ENCODE results near the gene NCMAP. TPM values are rescaled to one million over a fixed set of nuclear protein-coding genes. Genes with fewer than 3 reads are reported as not detected.

Gene NCMAP
- total and polyA plus RNA-seq, 4 donors = 1.5 to 20.2 (median 5.9) TPM

GRCh38 chr1:24591781-24592180, 35.9 kb downstream of the NCMAP start:
- Histone ChIP-seq H3K27ac (ENCODE audit: low read depth in 1 of 2, low read length in 1 of 2) (no peak overlapping the region), H3K9ac (ENCODE audit: insufficient read depth in 1 of 2, low read length in 2 of 2) (no peak overlapping the region), H3K4me3 (no peak overlapping the region), H3K36me3 (ENCODE audit: control insufficient read depth in 4 of 4, insufficient read depth in 4 of 4, low read length in 4 of 4) (no peaks in the 10 kb centered on the region), H3K9me3 (ENCODE audit: control insufficient read depth in 4 of 4, insufficient read depth in 3 of 4, low read length in 3 of 4) (no peaks in the 10 kb centered on the region), H3K27me3 (ENCODE audit: control insufficient read depth in 3 of 3, insufficient read depth in 3 of 3, low read length in 2 of 3) (no peaks in the 10 kb centered on the region), H3K4me1 (ENCODE audit: control insufficient read depth in 5 of 5, insufficient read depth in 5 of 5, low read length in 5 of 5) (no peaks in the 10 kb centered on the region)
- no peak for TF ChIP-seq CTCF (IDR thresholded peaks at IDR 0.05; ENCODE audit: control extremely low read depth, extremely low read depth)
- 74 to 83% methylated on average over 3 of the region's 3 CpGs for WGBS, 2 donors
- ATAC-seq (ENCODE audit: insufficient read depth, low FRiP score) = no peak
- no peak for DNase-seq

GRCh38 chr1:24594328-24594598, 38.4 kb downstream of the NCMAP start:
- 73 to 92% methylated on average over 3 of the region's 3 CpGs for WGBS, 2 donors
- H3K27me3 ChIP-seq (ENCODE audit: control insufficient read depth in 3 of 3, insufficient read depth in 3 of 3, low read length in 2 of 3) = no peaks in the 10 kb centered on the region
- DNase-seq = peak in 2 of 3 donors; percentile 41 to 68
- H3K9ac ChIP-seq (ENCODE audit: insufficient read depth in 1 of 2, low read length in 2 of 2) = no peak overlapping the region
- ATAC-seq (ENCODE audit: insufficient read depth, low FRiP score) = no peak
- no peaks in the 10 kb centered on the region for H3K36me3 ChIP-seq (ENCODE audit: control insufficient read depth in 4 of 4, insufficient read depth in 4 of 4, low read length in 4 of 4)
- H3K4me1 ChIP-seq (ENCODE audit: control insufficient read depth in 5 of 5, insufficient read depth in 5 of 5, low read length in 5 of 5) = peaks cover 0 to 6% (median 0%) of the 10 kb centered on the region in 5 donors
- H3K27ac ChIP-seq (ENCODE audit: low read depth in 1 of 2, low read length in 1 of 2) = no peak overlapping the region
- H3K4me3 ChIP-seq = no peak overlapping the region
- no peaks in the 10 kb centered on the region for H3K9me3 ChIP-seq (ENCODE audit: control insufficient read depth in 4 of 4, insufficient read depth in 3 of 4, low read length in 3 of 4)
- TF ChIP-seq CTCF (IDR thresholded peaks at IDR 0.05; ENCODE audit: control extremely low read depth, extremely low read depth) = no peak

GRCh38 chr1:24596401-24596880, 40.6 kb downstream of the NCMAP start:
- TF ChIP-seq CTCF (IDR thresholded peaks at IDR 0.05; ENCODE audit: control extremely low read depth, extremely low read depth) = no peak
- Histone ChIP-seq H3K27me3 (ENCODE audit: control insufficient read depth in 3 of 3, insufficient read depth in 3 of 3, low read length in 2 of 3) (no peaks in the 10 kb centered on the region), H3K4me1 (ENCODE audit: control insufficient read depth in 5 of 5, insufficient read depth in 5 of 5, low read length in 5 of 5) (peaks cover 0 to 6% (median 0%) of the 10 kb centered on the region in 5 donors), H3K9ac (ENCODE audit: insufficient read depth in 1 of 2, low read length in 2 of 2) (no peak overlapping the region), H3K9me3 (ENCODE audit: control insufficient read depth in 4 of 4, insufficient read depth in 3 of 4, low read length in 3 of 4) (no peaks in the 10 kb centered on the region), H3K27ac (ENCODE audit: low read depth in 1 of 2, low read length in 1 of 2) (no peak overlapping the region), H3K4me3 (no peak overlapping the region), H3K36me3 (ENCODE audit: control insufficient read depth in 4 of 4, insufficient read depth in 4 of 4, low read length in 4 of 4) (no peaks in the 10 kb centered on the region)
- no peak for DNase-seq
- ATAC-seq (ENCODE audit: insufficient read depth, low FRiP score) = no peak
- 80 to 84% methylated on average over 9 of the region's 9 CpGs for WGBS, 2 donors

- H3K4me3 ChIP-seq = no peak overlapping the region
- peaks cover 0 to 6% (median 0%) of the 10 kb centered on the region in 5 donors for H3K4me1 ChIP-seq (ENCODE audit: control insufficient read depth in 5 of 5, insufficient read depth in 5 of 5, low read length in 5 of 5)
- no peaks in the 10 kb centered on the region for H3K27me3 ChIP-seq (ENCODE audit: control insufficient read depth in 3 of 3, insufficient read depth in 3 of 3, low read length in 2 of 3)
- DNase-seq (no peak), ATAC-seq (ENCODE audit: insufficient read depth, low FRiP score) (no peak)
- H3K36me3 ChIP-seq (ENCODE audit: control insufficient read depth in 4 of 4, insufficient read depth in 4 of 4, low read length in 4 of 4) = no peaks in the 10 kb centered on the region
- TF ChIP-seq CTCF (IDR thresholded peaks at IDR 0.05; ENCODE audit: control extremely low read depth, extremely low read depth) = no peak
- 89 to 96% methylated on average over 3 of the region's 3 CpGs for WGBS, 2 donors
- no peak overlapping the region for H3K9ac ChIP-seq (ENCODE audit: insufficient read depth in 1 of 2, low read length in 2 of 2)
- H3K27ac ChIP-seq (ENCODE audit: low read depth in 1 of 2, low read length in 1 of 2) = no peak overlapping the region
- H3K9me3 ChIP-seq (ENCODE audit: control insufficient read depth in 4 of 4, insufficient read depth in 3 of 4, low read length in 3 of 4) = no peaks in the 10 kb centered on the region
Measured at GRCh38 chr1:24599265-24599664, 43.4 kb downstream of the NCMAP start.

Data from lung (tissue), 12 donors.